Astrocyte (in vitro differentiated cells and primary cell): ENCODE results near the gene EXOG. TPM values are rescaled to one million over a fixed set of nuclear protein-coding genes. Genes with fewer than 3 reads are reported as not detected.

Source experiments
- DNase-seq: peaks from one replicate; pipeline ENCODE4 v3.0.0-alpha.2; 2010; ENCODE audit warnings: low read depth
- FAIRE-seq: peaks from 2 replicates; lab custom pipeline; 2011; peaks lifted over from hg19 to GRCh38; lab: Jason Lieb, UNC
- H2AFZ ChIP-seq: 2 replicates; pipeline ENCODE4 v1.6.0; 2012; ENCODE audit warnings: low read depth, low read length, inconsistent platforms
- H3K27ac ChIP-seq: 2 replicates; pipeline ENCODE4 v1.5.1; 2011; ENCODE audit warnings: low read depth, low read length, inconsistent platforms
- H3K27me3 ChIP-seq: 2 replicates; pipeline ENCODE4 v1.6.0; 2011; ENCODE audit warnings: low read length, inconsistent platforms; ENCODE audit not compliant: insufficient read depth
- H3K36me3 ChIP-seq: 2 replicates; pipeline ENCODE4 v1.5.1; 2011; ENCODE audit warnings: low read length, inconsistent platforms; ENCODE audit not compliant: insufficient read depth
- H3K4me1 ChIP-seq: 2 replicates; pipeline ENCODE4 v1.5.1; 2011; ENCODE audit warnings: low read length, inconsistent platforms; ENCODE audit not compliant: insufficient read depth
- H3K4me2 ChIP-seq: 2 replicates; pipeline ENCODE4 v1.6.0; 2012; ENCODE audit warnings: low read length, inconsistent platforms
- H3K4me3 ChIP-seq: 2 replicates; pipeline ENCODE4 v1.5.1; 2011; ENCODE audit warnings: low read depth, mild to moderate bottlenecking, low read length, inconsistent platforms; ENCODE audit not compliant: insufficient read depth
- H3K79me2 ChIP-seq: 2 replicates; pipeline ENCODE4 v1.6.0; 2012; ENCODE audit warnings: mild to moderate bottlenecking, low read length, inconsistent platforms; ENCODE audit not compliant: insufficient read depth
- H3K9ac ChIP-seq: 2 replicates; pipeline ENCODE4 v1.6.0; 2012; ENCODE audit warnings: mild to moderate bottlenecking, low read length, inconsistent platforms
- H3K9me3 ChIP-seq: 2 replicates; pipeline ENCODE4 v1.5.1; 2012; ENCODE audit warnings: low read depth, mild to moderate bottlenecking, low read length, inconsistent platforms; ENCODE audit not compliant: insufficient read depth
- H4K20me1 ChIP-seq: 2 replicates; pipeline ENCODE4 v1.6.0; 2012; ENCODE audit warnings: low read length, inconsistent platforms; ENCODE audit not compliant: insufficient read depth
- H3K27ac Mint-ChIP-seq: one replicate; pipeline ENCODE4 v1.8.0; 2021; ENCODE audit warnings: mild to moderate bottlenecking, mixed read lengths; ENCODE audit not compliant: unreplicated experiment
- H3K27me3 Mint-ChIP-seq: one replicate; pipeline ENCODE4 v1.8.0; 2021; ENCODE audit warnings: low read depth, mixed read lengths; ENCODE audit not compliant: unreplicated experiment
- H3K36me3 Mint-ChIP-seq: one replicate; pipeline ENCODE4 v1.8.0; 2021; ENCODE audit warnings: low read depth, mixed read lengths; ENCODE audit not compliant: unreplicated experiment
- H3K4me1 Mint-ChIP-seq: one replicate; pipeline ENCODE4 v1.8.0; 2021; ENCODE audit warnings: low read depth, mixed read lengths; ENCODE audit not compliant: unreplicated experiment
- H3K4me3 Mint-ChIP-seq: one replicate; pipeline ENCODE4 v1.8.0; 2021; ENCODE audit warnings: mild to moderate bottlenecking, moderate library complexity, mixed read lengths; ENCODE audit not compliant: unreplicated experiment
- H3K9me3 Mint-ChIP-seq: one replicate; pipeline ENCODE4 v1.8.0; 2021; ENCODE audit warnings: mild to moderate bottlenecking, mixed read lengths; ENCODE audit not compliant: unreplicated experiment
- CTCF ChIP-seq: IDR thresholded peaks from 2 replicates; pipeline ENCODE4 v1.5.1; 2011; ENCODE audit warnings: low read depth, mild to moderate bottlenecking, inconsistent platforms, low read length, moderate library complexity; ENCODE audit not compliant: insufficient read depth
- EZH2 ChIP-seq: IDR thresholded peaks from 2 replicates; pipeline ENCODE4 v1.6.1; 2012; ENCODE audit warnings: mild to moderate bottlenecking, low read length, inconsistent platforms; ENCODE audit not compliant: insufficient read depth
- total RNA-seq: library from RNA; stranded (reverse); gene quantifications from 2 replicates; pipeline ENCODE4 v1.2.1, GENCODE V29; 2021

The EXOG gene
- total RNA-seq, 1 donor from 2014 or later, result 11.5 TPM

- TF ChIP-seq EZH2 (no peak), CTCF (no peak)
- H3K4me1 ChIP-seq, result peaks cover 8% of the 10 kb centered on the region
- no peaks in the 10 kb centered on the region for H3K9me3 ChIP-seq
- Mint-ChIP-seq H3K4me1 (no peaks in the 10 kb centered on the region), H3K27ac (peak overlapping the region; percentile 69), H3K4me3 (peak overlapping the region; percentile 97), H3K27me3 (no peaks in the 10 kb centered on the region), H3K9me3 (no peaks in the 10 kb centered on the region), H3K36me3 (no peaks in the 10 kb centered on the region)
- no peak overlapping the region for H3K27ac ChIP-seq
- H2AFZ ChIP-seq, result peak overlapping the region; percentile 87
- no peaks in the 10 kb centered on the region for H3K36me3 ChIP-seq
- FAIRE-seq (no peak), DNase-seq (no peak)
- peak overlapping the region; percentile 98 for H3K4me2 ChIP-seq
- peak overlapping the region; percentile 78 for H3K4me3 ChIP-seq
- peaks cover 42% of the 10 kb centered on the region for H4K20me1 ChIP-seq
- H3K27me3 ChIP-seq, result no peaks in the 10 kb centered on the region
- peaks cover 19% of the 10 kb centered on the region for H3K79me2 ChIP-seq
- H3K9ac ChIP-seq, result peak overlapping the region; percentile 86
These were observed 40.3 kb upstream of the EXOG start for GRCh38 chr3:38455639-38456430.

DNA sequence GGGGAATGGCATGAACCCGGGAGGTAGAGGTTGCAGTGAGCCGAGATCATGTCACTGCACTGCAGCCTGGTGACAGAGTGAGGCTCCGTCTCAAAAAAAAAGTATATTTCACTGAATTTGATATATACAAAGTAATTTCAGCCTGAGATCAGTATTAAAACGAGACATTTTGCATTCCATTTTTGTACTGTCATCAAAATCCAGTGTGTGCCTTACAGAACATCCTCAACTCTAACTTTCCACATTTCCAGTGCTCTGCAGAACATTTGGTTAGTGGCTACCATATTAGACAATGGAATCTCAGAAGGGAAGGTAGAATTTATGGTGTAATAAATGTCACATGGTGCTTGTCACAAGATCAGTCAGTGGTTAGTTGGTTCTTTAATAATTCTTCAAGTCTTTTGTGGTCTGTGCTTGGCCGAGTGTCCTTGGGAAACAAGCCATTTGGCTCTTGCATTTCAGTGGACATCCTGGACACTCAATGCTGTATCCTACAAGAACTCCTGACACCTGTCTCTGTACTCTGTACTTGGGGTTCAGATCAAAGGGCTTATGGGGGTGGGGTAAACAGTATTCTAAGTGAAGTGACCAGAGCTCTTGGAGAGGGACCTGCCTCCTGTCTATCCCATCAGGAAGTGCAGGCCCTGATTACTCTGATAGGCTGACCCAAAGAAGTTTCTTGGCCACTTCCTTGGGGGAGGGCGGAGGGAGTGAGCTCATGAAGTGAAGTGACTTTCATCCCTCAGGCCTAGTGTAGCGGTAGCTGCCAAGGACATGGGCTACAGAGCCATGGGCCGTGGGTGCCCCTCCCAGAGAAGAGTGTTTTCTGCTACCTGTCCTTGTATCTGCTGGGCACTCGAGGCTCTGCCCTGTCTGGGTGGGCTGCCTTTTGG is 38.8 kb upstream of the EXOG start:
- Histone ChIP-seq H3K4me3 (no peak overlapping the region), H2AFZ (no peak overlapping the region), H3K27ac (no peak overlapping the region), H3K9me3 (no peaks in the 10 kb centered on the region), H3K36me3 (no peaks in the 10 kb centered on the region), H3K27me3 (no peaks in the 10 kb centered on the region), H3K79me2 (peaks cover 19% of the 10 kb centered on the region), H3K4me2 (no peak overlapping the region), H3K4me1 (peaks cover 8% of the 10 kb centered on the region), H3K9ac (no peak overlapping the region), H4K20me1 (peaks cover 45% of the 10 kb centered on the region)
- H3K27me3 Mint-ChIP-seq, result no peaks in the 10 kb centered on the region
- TF ChIP-seq CTCF (no peak), EZH2 (no peak)
- no peaks in the 10 kb centered on the region for H3K9me3 Mint-ChIP-seq
- no peak overlapping the region for H3K27ac Mint-ChIP-seq
- no peak overlapping the region for H3K4me3 Mint-ChIP-seq
- H3K36me3 Mint-ChIP-seq, result no peaks in the 10 kb centered on the region
- FAIRE-seq (no peak), DNase-seq (no peak)
- peaks cover 1% of the 10 kb centered on the region for H3K4me1 Mint-ChIP-seq
